Measurements from ENCODE around the gene QTRT2. TPM values are rescaled to one million over a fixed set of nuclear protein-coding genes. Genes with fewer than 3 reads are reported as not detected.

The QTRT2 gene
- total and polyA plus RNA-seq, 9 of the 15 experiments (the other 6 are each of a cell fraction or from before 2014, with no cell fraction given), result 10.2 to 25.1 (median 17.3) TPM

- no peak for TF ChIP-seq CHAMP1 (IDR thresholded peaks at IDR 0.05)
- no peak for TF ChIP-seq POLR2G (IDR thresholded peaks at IDR 0.05; ENCODE audit: low read depth, low read length)
- no peak for TF ChIP-seq ZNF124 (CRISPR knock-in tag; IDR thresholded peaks at IDR 0.05)
These were observed 65.6 kb downstream of the QTRT2 start (continued) for GRCh38 chr3:114122027-114122709.

DNA sequence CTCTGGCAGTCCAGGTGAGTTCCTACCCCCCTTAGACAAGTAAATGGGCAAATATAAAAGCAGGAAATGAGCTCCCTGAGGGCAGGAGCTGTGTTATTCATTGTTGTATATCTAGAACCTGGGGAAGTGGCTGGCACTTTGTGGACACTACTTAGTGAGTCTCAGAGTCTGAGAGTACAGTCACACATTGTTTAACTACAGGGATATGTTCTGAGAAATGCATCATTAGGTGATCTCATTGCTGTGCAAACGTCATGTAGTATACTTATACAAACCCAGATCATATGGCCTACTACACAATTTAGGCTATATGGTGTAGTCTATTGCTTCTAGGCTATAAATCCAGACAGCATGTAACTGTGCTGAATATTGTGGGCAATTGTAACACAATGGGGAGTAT, 69.9 kb downstream of the QTRT2 start:
- H3K4me3 ChIP-seq, result no peak overlapping the region
- H3K36me3 ChIP-seq (ENCODE audit: control insufficient read depth, insufficient read depth, low read length), result no peaks in the 10 kb centered on the region
- H3K4me1 ChIP-seq (replicated peaks in 1 of 2; ENCODE audit: control insufficient read depth in 2 of 2, insufficient read depth in 2 of 2, low read length in 2 of 2), result no peaks in the 10 kb centered on the region
- intact Hi-C loops (cut with micrococcal nuclease) (no loop called here), in situ Hi-C loops (cut with MboI) (no loop called here)
- H3K9ac ChIP-seq (ENCODE audit: insufficient read depth in 1 of 2, low read depth in 2 of 2, low read length in 2 of 2), result no peak overlapping the region
- H3K4me2 ChIP-seq (ENCODE audit: insufficient read depth, low read length), result no peak overlapping the region
- CTCF ChIA-PET (ENCODE audit: low intra/inter-chr PET ratio), result no interaction called here
- peaks cover 0 to 11% of the 10 kb centered on the region in 2 experiments; a peak in 3 of 5 replicates for H3K27me3 ChIP-seq (ENCODE audit: control insufficient read depth in 2 of 2, insufficient read depth in 2 of 2, low read length in 2 of 2)
- FAIRE-seq, result no peak
- no peaks in the 10 kb centered on the region for H3K9me3 ChIP-seq (replicated peaks; ENCODE audit: control insufficient read depth, insufficient read depth, low read depth, low read length)
- H3K9me1 ChIP-seq (ENCODE audit: control insufficient read depth, insufficient read depth, low read length), result no peaks in the 10 kb centered on the region
- no peaks in the 10 kb centered on the region for H3K79me2 ChIP-seq (ENCODE audit: control insufficient read depth, insufficient read depth, low read length)
- no TSS peak for BruUV-seq (replicated peaks)
- POLR2A ChIA-PET, result no interaction called here
- DNase-seq (ENCODE audit: extremely low read depth in 1 of 4, low spot score in 3 of 4), result no peak
- no peaks in the 10 kb centered on the region for H4K20me1 ChIP-seq (replicated peaks; ENCODE audit: control insufficient read depth, insufficient read depth, low read length)
- H2AFZ ChIP-seq (ENCODE audit: low read depth, low read length), result no peak overlapping the region
- ATAC-seq, result no peak
- no peak overlapping the region for H3K27ac ChIP-seq (ENCODE audit: extremely low read depth, low read depth, low read length)
- WGBS (ENCODE audit: insufficient coverage, low coverage, missing lambda C conversion rate), result 0% methylated on average over 1 of the region's 1 CpG
- TF ChIP-seq RFX1 (IDR thresholded peaks at IDR 0.05) (no peak), ATF6 (CRISPR knock-in tag; IDR thresholded peaks at IDR 0.05) (no peak), ZNF408 (CRISPR knock-in tag; IDR thresholded peaks at IDR 0.05; ENCODE audit: low read depth) (no peak), ZFP30 (CRISPR knock-in tag; IDR thresholded peaks at IDR 0.05; ENCODE audit: borderline replicate concordance) (no peak), SAFB (IDR thresholded peaks at IDR 0.05; ENCODE audit: borderline replicate concordance, low read depth, low read length) (no peak), ZNF511 (CRISPR knock-in tag; IDR thresholded peaks at IDR 0.05) (no peak), MECOM (CRISPR knock-in tag; IDR thresholded peaks at IDR 0.05) (no peak), ZNF644 (tag; IDR thresholded peaks at IDR 0.05; ENCODE audit: low read depth) (no peak), TAF7 (tag; IDR thresholded peaks at IDR 0.05) (no peak)
- TF ChIP-seq, protein P1, sequence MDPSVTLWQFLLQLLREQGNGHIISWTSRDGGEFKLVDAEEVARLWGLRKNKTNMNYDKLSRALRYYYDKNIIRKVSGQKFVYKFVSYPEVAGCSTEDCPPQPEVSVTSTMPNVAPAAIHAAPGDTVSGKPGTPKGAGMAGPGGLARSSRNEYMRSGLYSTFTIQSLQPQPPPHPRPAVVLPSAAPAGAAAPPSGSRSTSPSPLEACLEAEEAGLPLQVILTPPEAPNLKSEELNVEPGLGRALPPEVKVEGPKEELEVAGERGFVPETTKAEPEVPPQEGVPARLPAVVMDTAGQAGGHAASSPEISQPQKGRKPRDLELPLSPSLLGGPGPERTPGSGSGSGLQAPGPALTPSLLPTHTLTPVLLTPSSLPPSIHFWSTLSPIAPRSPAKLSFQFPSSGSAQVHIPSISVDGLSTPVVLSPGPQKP (CRISPR knock-in tag; IDR thresholded peaks at IDR 0.05), result no peak
- TF ChIP-seq, protein P2, sequence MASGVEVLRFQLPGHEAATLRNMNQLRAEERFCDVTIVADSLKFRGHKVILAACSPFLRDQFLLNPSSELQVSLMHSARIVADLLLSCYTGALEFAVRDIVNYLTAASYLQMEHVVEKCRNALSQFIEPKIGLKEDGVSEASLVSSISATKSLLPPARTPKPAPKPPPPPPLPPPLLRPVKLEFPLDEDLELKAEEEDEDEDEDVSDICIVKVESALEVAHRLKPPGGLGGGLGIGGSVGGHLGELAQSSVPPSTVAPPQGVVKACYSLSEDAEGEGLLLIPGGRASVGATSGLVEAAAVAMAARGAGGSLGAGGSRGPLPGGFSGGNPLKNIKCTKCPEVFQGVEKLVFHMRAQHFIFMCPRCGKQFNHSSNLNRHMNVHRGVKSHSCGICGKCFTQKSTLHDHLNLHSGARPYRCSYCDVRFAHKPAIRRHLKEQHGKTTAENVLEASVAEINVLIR (CRISPR knock-in tag; IDR thresholded peaks at IDR 0.05), result no peak

Data from K562 (cell line).